Liver (tissue), 9 donors: ENCODE measurements around the gene SYT14. TPM values are rescaled to one million over a fixed set of nuclear protein-coding genes. Genes with fewer than 3 reads are reported as not detected.

Experiments used
- DNase-seq: peaks from one replicate; pipeline ENCODE4 v3.0.0-alpha.2; 2017; ENCODE audit warnings: low spot score
- H3K27ac ChIP-seq, 2 donors: one replicate each; pipeline ENCODE4 v1.7.0; 2013; ENCODE audit warnings: inconsistent platforms in 2 of 2, low read length in 2 of 2, control low read depth in 1 of 2, low read depth in 1 of 2, mild to moderate bottlenecking in 1 of 2
- H3K27me3 ChIP-seq, 4 donors: one replicate each; pipeline versions ENCODE4 v1.6.1 to v1.7.0; 2013; ENCODE audit warnings: low read length in 3 of 4, inconsistent platforms in 1 of 4, mild to moderate bottlenecking in 1 of 4, moderate library complexity in 1 of 4; ENCODE audit not compliant: control insufficient read depth in 4 of 4, insufficient read depth in 4 of 4
- H3K36me3 ChIP-seq, 4 donors: one replicate each; pipeline versions ENCODE4 v1.6.1 to v1.7.0; 2013; ENCODE audit warnings: low read length in 3 of 4, mild to moderate bottlenecking in 3 of 4, low read depth in 1 of 4, moderate library complexity in 1 of 4; ENCODE audit not compliant: control insufficient read depth in 4 of 4, insufficient read depth in 3 of 4
- H3K4me1 ChIP-seq, 4 donors: one replicate each; pipeline versions ENCODE4 v1.6.1 to v1.7.0; 2013; ENCODE audit warnings: low read length in 3 of 4, mild to moderate bottlenecking in 3 of 4, moderate library complexity in 1 of 4; ENCODE audit not compliant: control insufficient read depth in 4 of 4, insufficient read depth in 4 of 4
- H3K4me3 ChIP-seq, 3 donors: one replicate each; pipeline versions ENCODE4 v1.6.1 to v1.7.0; 2013; ENCODE audit warnings: low read length in 3 of 3, control low read depth in 1 of 3, low read depth in 1 of 3, mild to moderate bottlenecking in 1 of 3
- H3K9ac ChIP-seq, 2 donors: one replicate each; pipeline ENCODE4 v1.7.0; 2013; ENCODE audit warnings: low read length in 2 of 2, mild to moderate bottlenecking in 2 of 2, moderate library complexity in 2 of 2, control low read depth in 1 of 2, low read depth in 1 of 2
- H3K9me3 ChIP-seq, 4 donors: one replicate each; pipeline versions ENCODE4 v1.6.1 to v1.7.0; 2013; ENCODE audit warnings: low read length in 3 of 4; ENCODE audit not compliant: control insufficient read depth in 4 of 4
- ATF3 ChIP-seq: IDR thresholded peaks from 2 replicates; pipeline ENCODE4 v1.6.1; 2016; ENCODE audit warnings: antibody characterized with exemption
- CTCF ChIP-seq: fragments of 150-350 bp; IDR thresholded peaks from 2 replicates; pipeline ENCODE4 v1.5.1; 2017; ENCODE audit warnings: improper control_type of control experiment, low read depth, low read length; ENCODE audit not compliant: missing input control
- EGR1 ChIP-seq, 2 donors: IDR thresholded peaks; 2 replicates each; pipeline ENCODE4 v1.6.1; 2016 to 2018; ENCODE audit warnings: antibody characterized with exemption in 2 of 2, low read depth in 2 of 2
- FOXA1 ChIP-seq: IDR thresholded peaks from 2 replicates; pipeline ENCODE4 v1.6.1; 2016; ENCODE audit warnings: antibody characterized with exemption
- GABPA ChIP-seq, 2 donors: IDR thresholded peaks in 1 of 2; conservative IDR thresholded peaks in 1 of 2; 2 replicates each; pipeline ENCODE4 v1.6.1; 2016; ENCODE audit warnings: antibody characterized with exemption in 2 of 2, mild to moderate bottlenecking in 1 of 2, moderate library complexity in 1 of 2
- HNF4A ChIP-seq, 2 donors: conservative IDR thresholded peaks; 2 replicates each; pipeline ENCODE4 v1.6.1; 2016; ENCODE audit warnings: antibody characterized with exemption in 2 of 2, mild to moderate bottlenecking in 2 of 2
- HNF4G ChIP-seq: IDR thresholded peaks from 2 replicates; pipeline ENCODE4 v1.6.1; 2016; ENCODE audit warnings: antibody characterized with exemption
- JUND ChIP-seq, 2 donors: IDR thresholded peaks; 2 replicates each; pipeline ENCODE4 v1.6.1; 2016; ENCODE audit warnings: antibody characterized with exemption in 2 of 2
- MAX ChIP-seq: IDR thresholded peaks from 2 replicates; pipeline ENCODE4 v1.6.1; 2016; ENCODE audit warnings: antibody characterized with exemption
- NR2F2 ChIP-seq: IDR thresholded peaks from 2 replicates; pipeline ENCODE4 v1.6.1; 2016; ENCODE audit warnings: antibody characterized with exemption
- REST ChIP-seq: IDR thresholded peaks from 2 replicates; pipeline ENCODE4 v1.6.1; 2016; ENCODE audit warnings: antibody characterized with exemption, mild to moderate bottlenecking
- RXRA ChIP-seq, 2 donors: IDR thresholded peaks; 2 replicates each; pipeline ENCODE4 v1.6.1; 2017 to 2018; ENCODE audit warnings: antibody characterized with exemption in 2 of 2, mild to moderate bottlenecking in 1 of 2
- SP1 ChIP-seq: IDR thresholded peaks from 2 replicates; pipeline ENCODE4 v1.6.1; 2018; ENCODE audit warnings: antibody characterized with exemption, mild to moderate bottlenecking
- YY1 ChIP-seq: IDR thresholded peaks from 2 replicates; pipeline ENCODE4 v1.6.1; 2016; ENCODE audit warnings: antibody characterized with exemption, mild to moderate bottlenecking
- ZBTB33 ChIP-seq: IDR thresholded peaks from 2 replicates; pipeline ENCODE4 v1.6.1; 2016; ENCODE audit warnings: antibody characterized with exemption
- WGBS: extraction: QIAGEN DNeasy Blood & Tissue Kit; methylation state at CpG from one replicate; pipeline ENCODE4 v1.1.7; 2013; 5-methylcytosine and 5-hydroxymethylcytosine counted together
- polyA plus RNA-seq, 2 donors: library from polyadenylated mRNA; stranded (reverse) in 1 of 2; unstranded in 1 of 2; fragments of 200-250 nt in 1 of 2; fragments of >200 nt in 1 of 2; fragmentation: Nextera tagmentation in 1 of 2; extraction: Ambion mirVana in 1 of 2; gene quantifications; one replicate each; pipeline versions ENCODE4 v1.2.1 to v1.2.3, GENCODE V29; 2013 to 2015
- total RNA-seq, 2 donors: library from RNA; depleted of rRNA; stranded (reverse); fragments of >200 nt; gene quantifications; one replicate each; pipeline ENCODE4 v1.2.3, GENCODE V29; 2014
- donor health status: healthy.
- donor health status: healthy.
- donor health status: healthy.
- donor health status: healthy.
- donor health status: healthy.

SYT14 gene
- total and polyA plus RNA-seq, 4 donors = not detected

GRCh38 chr1:210151052-210151672 lies 213.1 kb downstream of the SYT14 start:
- Histone ChIP-seq H3K9me3 (no peaks in the 10 kb centered on the region), H3K4me3 (no peak overlapping the region), H3K9ac (no peak overlapping the region), H3K4me1 (no peaks in the 10 kb centered on the region), H3K27ac (no peak overlapping the region), H3K36me3 (no peaks in the 10 kb centered on the region), H3K27me3 (no peaks in the 10 kb centered on the region)
- DNase-seq = no peak
- no peak for TF ChIP-seq HNF4G
- TF ChIP-seq NR2F2 = no peak
- no peak for TF ChIP-seq RXRA (IDR thresholded peaks at IDR 0.05)
- TF ChIP-seq MAX = no peak
- TF ChIP-seq GABPA (IDR thresholded peaks at IDR 0.05 in 1 of 2, conservative IDR thresholded peaks at IDR 0.05 in 1 of 2) = no peak
- TF ChIP-seq ZBTB33 = no peak
- WGBS = 65% methylated on average over 3 of the region's 3 CpGs

GRCh38 chr1:210159211-210159610 lies 221.2 kb downstream of the SYT14 start:
- H3K27ac ChIP-seq = no peak overlapping the region
- no peaks in the 10 kb centered on the region for H3K36me3 ChIP-seq
- peaks cover 0 to 2% (median under 1%) of the 10 kb centered on the region in 4 donors for H3K27me3 ChIP-seq
- no peak overlapping the region for H3K9ac ChIP-seq
- no peak overlapping the region for H3K4me3 ChIP-seq
- WGBS = 55% methylated on average over 2 of the region's 2 CpGs
- no peak for DNase-seq
- no peaks in the 10 kb centered on the region for H3K4me1 ChIP-seq
- no peaks in the 10 kb centered on the region for H3K9me3 ChIP-seq
- TF ChIP-seq MAX (no peak), JUND (IDR thresholded peaks at IDR 0.05) (no peak), FOXA1 (no peak), EGR1 (IDR thresholded peaks at IDR 0.05; ENCODE audit: low read depth in 2 of 2) (no peak), CTCF (no peak), HNF4A (conservative IDR thresholded peaks at IDR 0.05) (no peak), REST (no peak), YY1 (no peak), GABPA (IDR thresholded peaks at IDR 0.05 in 1 of 2, conservative IDR thresholded peaks at IDR 0.05 in 1 of 2) (no peak), ATF3 (no peak), RXRA (IDR thresholded peaks at IDR 0.05) (no peak), ZBTB33 (no peak), SP1 (no peak)
